Activated CD8-positive, alpha-beta memory T cell treated with anti-CD3 and anti-CD28 coated beads for 24 hours (primary cell): Measurements from ENCODE around the gene CCDC78.

Experiments used
- DNase-seq: peaks from one replicate; pipeline ENCODE4 v3.0.0-alpha.2; 2020

CCDC78 gene

GRCh38 chr16:736936-737481, 10.8 kb upstream of the CCDC78 start:
- DNase-seq = no peak

GRCh38 chr16:735982-736453, 9.8 kb upstream of the CCDC78 start:
- peak; percentile 66 for DNase-seq

DNA sequence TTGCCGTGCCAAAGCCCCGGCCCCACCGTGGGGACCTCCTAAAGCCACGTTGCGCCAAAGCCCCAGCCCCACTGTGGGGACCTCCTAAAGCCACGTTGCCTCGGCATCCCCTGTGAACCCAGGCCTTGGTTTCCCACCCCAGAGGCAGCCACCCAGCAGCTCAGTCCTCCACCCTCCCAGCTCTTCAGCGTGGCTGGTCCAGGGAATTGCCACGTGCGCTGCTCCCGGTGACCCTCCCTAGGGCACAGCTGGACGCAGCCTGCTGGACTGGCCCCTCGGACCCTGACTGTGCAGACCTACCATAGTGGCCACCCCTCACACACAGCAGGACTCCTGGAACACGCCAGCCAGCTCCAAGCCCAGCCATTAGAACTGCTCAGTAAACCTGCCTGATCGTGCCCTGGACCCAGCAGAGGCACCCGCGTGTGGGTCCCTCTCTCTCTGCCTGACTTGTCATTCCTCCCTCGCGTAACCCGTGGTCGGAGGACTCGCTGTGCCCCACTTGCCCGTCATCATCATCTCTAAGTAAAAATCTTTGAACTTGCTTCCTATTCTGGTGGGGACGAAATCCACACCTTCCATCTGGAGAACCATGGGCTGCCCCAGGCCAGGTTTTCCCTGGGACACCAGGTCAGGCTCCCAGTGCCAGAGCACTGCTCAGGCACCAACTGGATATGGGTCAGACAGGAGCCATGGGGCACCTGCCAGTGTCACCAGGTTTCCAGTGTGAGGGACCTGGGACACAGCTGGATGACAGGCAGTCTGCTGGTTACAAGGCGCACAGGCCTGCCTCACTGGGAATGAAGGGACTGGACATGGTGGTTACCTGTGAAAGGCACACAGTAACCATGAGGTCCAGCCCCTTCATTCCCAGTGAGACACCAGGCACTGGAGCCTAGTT, 9.0 kb upstream of the CCDC78 start:
- no peak for DNase-seq

DNA sequence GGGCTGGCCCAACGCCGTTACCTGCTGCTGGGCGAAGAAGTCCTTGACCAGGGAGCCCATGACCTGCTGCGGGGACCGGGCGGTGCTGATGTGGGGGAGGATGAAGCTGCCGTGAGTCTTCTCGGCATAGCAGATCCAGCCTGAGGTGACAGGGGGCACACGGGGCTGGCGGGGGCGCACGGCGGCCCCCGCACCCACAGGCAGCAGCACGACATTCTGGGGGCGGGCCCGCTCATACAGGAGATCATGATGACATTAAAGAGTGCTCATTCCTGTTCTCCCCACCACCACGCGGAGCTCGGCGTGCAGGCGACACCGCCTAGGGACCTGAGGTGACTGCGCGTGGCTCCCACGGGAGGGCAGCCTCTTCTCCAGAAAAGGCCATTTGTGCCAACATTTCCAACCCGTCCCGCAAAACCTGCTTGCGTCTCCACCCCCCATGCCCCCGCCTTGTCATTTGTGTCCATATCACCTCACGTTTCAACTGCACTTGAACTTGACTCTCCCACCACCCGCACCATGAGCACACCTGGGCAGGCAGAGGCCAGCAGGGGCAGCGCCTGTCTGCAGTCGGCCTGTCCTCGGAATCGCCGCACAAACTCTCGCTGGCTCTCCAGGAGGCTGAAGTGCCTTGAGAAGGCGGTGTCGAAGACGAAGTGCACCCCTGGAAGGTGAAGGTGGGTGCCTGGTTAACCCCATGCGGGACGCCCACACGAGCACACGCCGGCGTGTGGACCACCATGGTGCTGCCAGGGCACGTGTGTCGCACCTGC, 8.2 kb upstream of the CCDC78 start:
- no peak for DNase-seq

GRCh38 chr16:733382-734207, 7.4 kb upstream of the CCDC78 start:
- DNase-seq = no peak

DNA sequence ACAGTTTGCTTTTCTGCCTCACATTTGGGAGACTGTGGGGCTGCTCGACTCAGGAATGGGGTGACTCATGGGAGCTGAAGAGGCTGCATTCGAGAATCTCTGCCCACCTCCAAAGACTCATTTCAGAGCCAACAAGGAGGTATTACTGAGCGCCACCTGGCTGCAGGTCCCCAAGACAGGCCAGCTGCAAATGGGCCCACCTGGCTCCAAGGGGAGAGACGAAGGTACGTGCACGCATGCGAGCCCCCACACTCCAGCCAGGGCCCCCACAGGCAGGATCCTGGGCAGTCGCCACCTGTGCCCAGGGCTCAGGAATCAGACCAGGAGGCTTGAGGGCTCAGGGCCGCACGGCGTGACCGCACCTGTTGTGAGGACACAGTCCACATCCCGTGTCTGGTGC, 6.7 kb upstream of the CCDC78 start:
- DNase-seq = no peak

- no peak for DNase-seq
Observed at GRCh38 chr16:732332-732731, 6.1 kb upstream of the CCDC78 start.

- DNase-seq = no peak
Observed at GRCh38 chr16:730666-731509, 4.6 kb upstream of the CCDC78 start.

DNA sequence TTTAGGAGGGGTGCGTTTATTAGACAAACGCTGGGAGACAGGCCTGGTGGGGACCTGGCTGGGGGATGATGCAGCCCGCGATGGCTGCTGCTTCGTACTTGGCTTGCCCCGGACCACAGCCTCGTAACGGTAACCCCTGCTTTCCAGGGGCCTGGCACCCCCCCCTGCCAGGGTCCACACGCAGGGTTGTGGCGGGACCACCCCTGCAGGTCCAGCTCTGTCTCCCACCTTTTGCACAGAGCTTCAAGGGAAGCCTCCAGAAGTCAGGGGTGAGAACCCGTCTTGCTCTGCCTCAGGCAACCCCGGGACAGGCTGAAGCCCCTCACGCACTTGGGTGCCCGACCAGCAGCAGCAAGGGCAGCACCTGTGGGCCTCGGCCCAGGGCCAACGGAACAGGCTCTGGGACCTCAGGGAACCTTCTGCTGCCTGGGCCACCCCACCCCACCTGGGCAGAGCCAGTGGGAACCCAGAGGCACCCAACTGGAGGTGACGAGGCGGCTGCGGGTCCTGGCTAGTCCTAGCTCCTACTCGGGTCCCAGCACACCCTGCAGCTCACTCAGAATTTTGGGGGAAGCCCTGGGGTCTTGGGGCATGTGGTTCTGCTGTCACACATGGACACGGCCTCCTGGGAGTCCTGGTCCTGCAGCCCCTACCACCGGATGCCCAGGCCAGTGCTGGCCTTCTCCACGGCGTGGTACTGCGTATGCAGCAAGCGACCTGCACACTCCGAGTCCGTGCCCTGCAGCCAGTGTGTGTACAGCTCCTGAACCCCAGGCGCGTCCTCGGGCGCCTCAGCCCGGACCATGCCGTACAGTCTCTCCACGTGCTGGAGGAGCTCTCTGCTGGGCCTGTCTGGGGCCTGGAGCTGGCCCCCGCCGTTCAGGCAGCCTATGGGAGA, 3.8 kb upstream of the CCDC78 start:
- no peak for DNase-seq

DNA sequence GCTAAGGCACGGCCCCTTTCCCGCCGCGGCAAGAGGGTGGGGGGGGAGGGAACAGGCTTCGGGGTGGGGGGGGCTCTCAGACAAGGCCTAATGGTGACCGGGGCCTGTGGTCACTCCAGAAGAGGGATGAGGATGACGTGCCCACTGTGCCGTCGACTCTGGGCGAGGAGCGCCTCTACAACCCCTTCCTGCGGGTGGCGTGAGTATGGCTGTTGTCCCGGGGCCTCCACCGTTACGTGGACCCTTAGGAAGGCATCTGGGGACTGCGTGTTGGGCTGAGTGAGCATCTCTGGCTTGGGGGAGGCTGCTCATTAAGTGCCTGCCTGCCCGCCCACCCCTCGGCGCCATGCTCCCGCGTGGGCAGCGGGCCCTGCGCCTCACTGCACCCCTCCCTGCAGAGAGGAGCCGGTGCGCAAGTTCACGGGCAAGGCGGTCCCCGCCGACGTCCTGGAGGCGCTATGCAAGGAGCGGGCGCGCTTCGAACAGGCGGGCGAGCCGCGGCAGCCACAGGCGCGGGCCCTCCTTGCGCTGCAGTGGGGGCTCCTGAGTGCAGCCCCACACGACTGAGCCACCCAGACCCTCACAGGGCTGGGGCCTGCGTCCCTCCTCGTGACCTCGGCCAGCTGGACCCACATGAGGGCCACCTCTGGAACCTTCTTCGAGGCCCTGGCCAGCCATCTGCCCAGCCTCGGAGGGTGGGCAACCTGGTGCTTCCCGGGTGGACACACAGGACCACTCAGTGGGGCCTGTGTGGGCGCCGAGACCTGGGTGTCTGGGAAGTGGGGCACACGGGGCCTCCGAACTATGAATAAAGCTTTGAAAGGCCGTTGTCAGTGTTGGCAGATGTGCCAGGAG, 2.9 kb upstream of the CCDC78 start:
- DNase-seq = no peak

GRCh38 chr16:728131-728889, 2.1 kb upstream of the CCDC78 start:
- peak; percentile 85 for DNase-seq

- DNase-seq = peak; percentile 76
Observed at GRCh38 chr16:727291-727977, 1.2 kb upstream of the CCDC78 start.

DNA sequence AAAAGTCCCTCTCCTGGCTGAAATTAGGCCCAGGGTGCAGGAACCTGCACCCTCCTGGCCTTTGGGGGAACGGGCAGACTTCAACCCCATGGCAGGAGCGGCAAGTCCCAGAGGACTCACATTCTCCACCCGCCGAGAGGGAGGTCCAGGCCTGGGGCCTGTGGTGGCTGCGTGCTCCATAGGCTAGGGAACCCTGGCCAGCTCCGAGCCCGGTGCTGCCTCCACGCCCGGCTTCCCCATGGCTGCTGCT, 130 bp downstream of the CCDC78 start:
- no peak for DNase-seq

GRCh38 chr16:725463-726187, 618 bp downstream of the CCDC78 start:
- DNase-seq = no peak

DNA sequence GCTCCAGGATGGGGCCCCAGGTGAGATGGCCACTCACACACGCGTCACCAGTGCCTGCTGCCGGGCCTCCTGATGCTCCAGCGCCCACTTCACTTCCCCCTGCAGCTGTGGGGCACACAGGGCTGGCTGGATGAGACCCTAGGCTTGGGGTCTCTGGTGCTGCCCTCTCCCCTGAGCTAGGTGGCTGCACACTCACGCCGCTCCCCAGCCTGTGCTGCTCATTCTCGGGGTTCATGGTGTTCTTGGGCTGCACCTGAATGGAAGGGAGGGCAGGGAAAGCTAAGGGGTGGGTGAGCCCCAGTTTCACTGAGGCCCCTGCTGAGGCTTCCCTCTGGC, 1.2 kb downstream of the CCDC78 start:
- no peak for DNase-seq

DNA sequence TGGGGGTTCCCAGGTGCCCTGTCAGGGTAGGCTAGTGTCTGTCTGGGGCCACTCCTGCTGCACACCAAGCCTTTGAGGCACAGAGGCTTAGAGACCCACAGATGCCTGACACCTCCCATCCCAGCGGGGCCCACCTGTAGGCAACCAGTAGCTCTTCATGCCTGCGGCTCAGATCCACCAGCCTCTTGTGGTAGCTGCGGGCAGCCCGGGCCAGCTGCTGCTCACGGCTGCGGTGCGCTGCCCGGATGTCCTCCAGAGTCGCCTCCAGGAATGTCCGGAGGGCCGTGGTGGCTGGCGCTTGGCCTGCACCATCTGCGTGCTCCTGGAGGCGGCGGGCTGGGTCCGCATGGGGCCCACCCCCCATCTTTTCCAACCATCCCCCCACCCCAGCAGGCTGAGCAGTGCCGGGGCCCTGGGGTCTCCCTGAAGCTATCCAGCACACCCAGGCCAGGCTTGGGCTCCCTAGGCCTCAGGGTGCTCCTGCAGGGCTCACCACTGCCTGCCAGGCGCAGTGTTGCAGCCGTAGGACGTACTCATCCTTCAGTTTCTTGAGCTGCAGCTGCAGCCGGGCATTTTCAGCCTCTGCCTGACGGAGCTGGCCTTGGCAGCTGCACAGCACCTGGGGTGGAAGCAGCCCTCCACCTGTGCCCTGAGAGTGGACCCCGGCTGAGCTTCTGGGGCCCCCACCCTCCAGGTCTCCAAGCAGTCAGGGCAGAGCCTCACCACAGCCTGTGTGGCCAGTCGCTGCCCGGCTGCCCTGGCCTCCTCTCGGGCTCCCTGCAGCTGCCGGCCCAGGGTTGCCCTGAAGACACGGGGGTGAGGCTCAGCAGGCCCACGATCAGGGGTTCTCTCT, 1.8 kb downstream of the CCDC78 start:
- no peak for DNase-seq

GRCh38 chr16:723695-724094, 2.5 kb downstream of the CCDC78 start:
- no peak for DNase-seq
